Measurements from ENCODE around the gene NFE2L3. TPM values are rescaled to one million over a fixed set of nuclear protein-coding genes. Genes with fewer than 3 reads are reported as not detected.

Gene NFE2L3
- total and polyA plus RNA-seq, 2 of the 8 experiments (the other 6 are each of a cell fraction or from before 2014, with no cell fraction given), result 64.9 to 76.5 TPM

- no peak for TF ChIP-seq CHD7 (IDR thresholded peaks at IDR 0.05; ENCODE audit: insufficient replicate concordance, low read length)
- no peak for TF ChIP-seq GTF2F1 (IDR thresholded peaks at IDR 0.05; ENCODE audit: borderline replicate concordance, low read depth, low read length)
- TF ChIP-seq PHF8 (conservative IDR thresholded peaks at IDR 0.05; ENCODE audit: low read depth, low read length), result no peak
- TF ChIP-seq CTCF (IDR thresholded peaks at IDR 0.05; ENCODE audit: control extremely low read depth in 1 of 3, insufficient read depth in 1 of 3, low read depth in 1 of 3, low read length in 3 of 3), result no peak
- no peak for TF ChIP-seq JUND (IDR thresholded peaks at IDR 0.05; ENCODE audit: low read length)
- TF ChIP-seq SIRT6 (IDR thresholded peaks at IDR 0.05; ENCODE audit: low read length), result no peak
- no peak for TF ChIP-seq ASH2L (IDR thresholded peaks at IDR 0.05; ENCODE audit: low read length)
- no peak for TF ChIP-seq TBP (IDR thresholded peaks at IDR 0.05; ENCODE audit: low read depth, low read length)
- no peak for TF ChIP-seq KDM4A (IDR thresholded peaks at IDR 0.05; ENCODE audit: low read depth, low read length, severe bottlenecking)
- no peak for TF ChIP-seq SP2 (IDR thresholded peaks at IDR 0.05; ENCODE audit: low read length)
These were observed 29.3 kb upstream of the NFE2L3 start (continued) for GRCh38 chr7:26122745-26123144.
